Astrocyte of the cerebellum (primary cell): Measurements from ENCODE around the gene TBC1D16.

Experiments
- DNase-seq: peaks from one replicate; pipeline ENCODE4 v3.0.0-alpha.2; 2011; ENCODE audit warnings: low read depth
- H3K4me3 ChIP-seq: 2 replicates; pipeline ENCODE4 v1.5.1; 2011; ENCODE audit warnings: mild to moderate bottlenecking, low read depth, low read length, moderate library complexity
- CTCF ChIP-seq: IDR thresholded peaks from 2 replicates; pipeline ENCODE4 v1.5.1; 2012; ENCODE audit warnings: low read length, low read depth, moderate library complexity, mild to moderate bottlenecking; ENCODE audit errors: missing control alignments
- in situ Hi-C: cut with HindIII; loops from 2 replicates; pipeline ENCODE4 v1.10.0; 2017; ENCODE audit warnings: low sequenced_read_pairs

The TBC1D16 gene

GRCh38 chr17:80005360-80006338 lies 30.0 kb downstream of the TBC1D16 start:
- TF ChIP-seq CTCF: peak; percentile 98
- in situ Hi-C loops: no loop called here
- H3K4me3 ChIP-seq: no peak overlapping the region
- DNase-seq: no peak

- in situ Hi-C loops: no loop called here
- DNase-seq: no peak
- TF ChIP-seq CTCF: no peak
- H3K4me3 ChIP-seq: no peak overlapping the region
These were observed 31.7 kb downstream of the TBC1D16 start for GRCh38 chr17:80003969-80004368.

GRCh38 chr17:80002690-80003490 lies 32.8 kb downstream of the TBC1D16 start:
- no peak for TF ChIP-seq CTCF
- DNase-seq: no peak
- in situ Hi-C loops: no loop called here
- no peak overlapping the region for H3K4me3 ChIP-seq

- TF ChIP-seq CTCF: no peak
These were observed 33.5 kb downstream of the TBC1D16 start for GRCh38 chr17:80002070-80002641.

GRCh38 chr17:80000981-80001775 lies 34.5 kb downstream of the TBC1D16 start:
- no peak for DNase-seq
- in situ Hi-C loops: no loop called here
- TF ChIP-seq CTCF: no peak
- no peak overlapping the region for H3K4me3 ChIP-seq

More at GRCh38 chr17:80002070-80002641, 33.5 kb downstream of the TBC1D16 start:
- no peak overlapping the region for H3K4me3 ChIP-seq
- in situ Hi-C loops: no loop called here
- DNase-seq: no peak
